OCI-LY7 (cell line): ENCODE data around the gene ABCC9. TPM values are rescaled to one million over a fixed set of nuclear protein-coding genes. Genes with fewer than 3 reads are reported as not detected.
"Not testable (repeated sequence)": the region's sequence is repeated elsewhere in the genome, so short reads cannot be mapped to it uniquely, and the experiment has no call there.

ENCODE experiments used
- BruUV-seq: library from RNA; stranded (reverse); fragments of 400-500 nt; replicated peaks from 2 replicates; lab custom pipeline; 2021; lab: Mats Ljungman, UMichigan
- CTCF ChIA-PET: fragments of 300-600 bp; sonication (Branson Sonifier 250); formaldehyde crosslinking; loops from one replicate; lab custom pipeline; 2022; ENCODE audit warnings: antibody characterized with exemption; ENCODE audit not compliant: unreplicated experiment; lab: Charles Lee
- POLR2A ChIA-PET: fragments of 300-600 bp; sonication (Branson Sonifier 250); formaldehyde crosslinking; loops from one replicate; lab custom pipeline; 2022; ENCODE audit warnings: antibody characterized with exemption; lab: Charles Lee
- DNase-seq: peaks from one replicate; pipeline ENCODE4 v3.0.0-alpha.2; 2015; ENCODE audit warnings: low spot score
- H2AFZ ChIP-seq: fragments of 200-600 bp; sonication (generic), shearing (Covaris generic); 2 replicates; pipeline ENCODE4 v1.6.1; 2014; ENCODE audit warnings: mild to moderate bottlenecking, antibody characterized with exemption, low read length, moderate library complexity
- H3K27ac ChIP-seq: fragments of 200-600 bp; sonication (generic); 2 replicates; pipeline ENCODE4 v1.5.1; 2014; ENCODE audit warnings: mixed run types, low read depth, mild to moderate bottlenecking, moderate library complexity, low read length, inconsistent platforms; ENCODE audit not compliant: poor library complexity, severe bottlenecking
- H3K36me3 ChIP-seq: fragments of 200-600 bp; sonication (generic); 2 replicates; pipeline ENCODE4 v1.6.1; 2014; ENCODE audit warnings: mild to moderate bottlenecking, antibody characterized with exemption, low read length, moderate library complexity, mixed read lengths; ENCODE audit not compliant: insufficient read depth
- H3K4me1 ChIP-seq: fragments of 200-600 bp; sonication (generic); 2 replicates; pipeline ENCODE4 v1.5.1; 2014; ENCODE audit warnings: mild to moderate bottlenecking, low read length; ENCODE audit not compliant: insufficient read depth, poor library complexity, severe bottlenecking
- H3K4me2 ChIP-seq: fragments of 200-600 bp; sonication (generic); 2 replicates; pipeline ENCODE4 v1.6.1; 2014; ENCODE audit warnings: mild to moderate bottlenecking, low read length
- H3K4me3 ChIP-seq: fragments of 200-600 bp; sonication (generic); 2 replicates; pipeline ENCODE4 v1.5.1; 2014; ENCODE audit warnings: mild to moderate bottlenecking, low read depth, low read length; ENCODE audit not compliant: poor library complexity, severe bottlenecking
- H3K79me2 ChIP-seq: fragments of 200-600 bp; sonication (generic); 2 replicates; pipeline ENCODE4 v1.6.1; 2016; ENCODE audit warnings: low read depth, mild to moderate bottlenecking, low read length, moderate library complexity, mixed read lengths; ENCODE audit not compliant: insufficient read depth
- H3K9me2 ChIP-seq: fragments of 200-600 bp; sonication (generic); 2 replicates; pipeline ENCODE4 v1.6.1; 2016; ENCODE audit warnings: mild to moderate bottlenecking, low read length, mixed read lengths; ENCODE audit not compliant: insufficient read depth
- H3K9me3 ChIP-seq: fragments of 200-600 bp; sonication (generic); 2 replicates; pipeline ENCODE4 v1.6.1; 2014; ENCODE audit warnings: mild to moderate bottlenecking, mixed run types, low read length, mixed read lengths
- H4K20me1 ChIP-seq: fragments of 200-600 bp; sonication (generic); 2 replicates; pipeline ENCODE4 v1.6.1; 2014; ENCODE audit warnings: mild to moderate bottlenecking, antibody characterized with exemption, low read length, moderate library complexity, mixed read lengths; ENCODE audit not compliant: insufficient read depth
- EZH2phosphoT487 ChIP-seq: fragments of 200-600 bp; sonication (generic); IDR thresholded peaks from 2 replicates; pipeline ENCODE4 v1.6.1; 2018; ENCODE audit warnings: low read depth, borderline replicate concordance, mild to moderate bottlenecking, mixed run types, antibody characterized with exemption, low read length, moderate library complexity, mixed read lengths
- intact Hi-C: fragments of 100-400 bp; cut with micrococcal nuclease; formaldehyde crosslinking; loops from one replicate; pipeline ENCODE4 v1.10.0; 2022; ENCODE audit not compliant: unreplicated experiment
- total RNA-seq, 2 experiments: library from RNA; depleted of rRNA in 1 of 2; stranded (reverse); fragments of >200 nt in 1 of 2; shearing (Covaris generic) in 1 of 2; gene quantifications; 2 replicates each; pipeline ENCODE4 v1.2.3, GENCODE V29; 2014 to 2022
- TF ChIP-seq, protein P1 (sequence below): fragments of 200-600 bp; sonication (generic); conservative IDR thresholded peaks from 2 replicates; pipeline ENCODE4 v1.5.1; 2014; ENCODE audit warnings: mild to moderate bottlenecking, antibody characterized with exemption, low read length, moderate library complexity, mixed read lengths

Gene ABCC9
- total RNA-seq, 2 experiments from 2014 or later, result not detected

DNA sequence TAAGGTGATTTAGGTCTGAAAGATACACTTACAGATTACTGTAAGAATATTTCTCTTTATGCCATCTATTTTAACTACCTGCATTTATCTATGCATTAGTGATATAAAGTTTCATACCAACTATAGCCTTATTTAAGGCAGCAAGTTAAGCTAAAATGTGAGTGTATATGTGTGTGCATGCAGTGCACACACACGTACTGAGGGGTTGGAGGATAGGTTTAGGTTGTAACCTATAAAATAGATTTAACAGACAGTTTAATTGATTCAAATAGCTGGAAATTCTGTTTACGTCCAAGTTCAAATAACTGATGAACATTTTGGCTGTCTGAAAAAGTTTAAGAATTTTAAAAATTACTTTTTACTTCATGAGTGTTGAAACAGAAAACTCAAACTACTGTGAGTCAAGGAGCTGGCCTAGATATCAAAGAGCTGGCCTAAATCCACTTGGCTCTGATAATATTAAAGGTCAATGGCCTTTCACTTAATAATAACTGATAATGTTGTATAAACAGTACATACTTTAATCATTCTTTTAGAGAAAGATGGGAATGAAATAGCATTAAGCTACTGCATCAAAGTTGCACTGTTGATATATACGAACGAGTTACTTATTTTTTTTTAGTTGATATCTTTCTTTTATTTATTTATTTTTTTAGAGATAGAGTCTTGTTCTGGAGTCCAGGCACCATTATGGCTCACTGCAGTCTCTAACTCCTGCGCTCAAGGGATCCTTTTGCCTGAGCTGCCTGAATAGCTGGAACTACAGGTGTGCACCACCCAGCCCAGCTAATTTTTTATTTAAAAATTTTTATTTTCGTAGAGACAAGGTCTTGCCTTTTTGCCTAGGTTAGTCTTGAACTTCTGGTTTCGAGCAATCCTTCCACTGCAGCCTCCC lies 152.9 kb downstream of the ABCC9 start:
- Histone ChIP-seq H3K9me2 (no peaks in the 10 kb centered on the region), H3K36me3 (no peaks in the 10 kb centered on the region), H3K4me3 (no peak overlapping the region), H3K27ac (no peak overlapping the region), H3K79me2 (no peaks in the 10 kb centered on the region), H3K9me3 (no peaks in the 10 kb centered on the region), H4K20me1 (no peaks in the 10 kb centered on the region), H2AFZ (no peak overlapping the region), H3K4me2 (no peak overlapping the region), H3K4me1 (no peaks in the 10 kb centered on the region)
- TF ChIP-seq EZH2phosphoT487, result no peak
- intact Hi-C loops, result no loop called here
- BruUV-seq, result no TSS peak
- no peak for DNase-seq
- CTCF ChIA-PET, result no interaction called here
- POLR2A ChIA-PET, result interaction anchor here (0.7 kb wide), 1 partner anchor 856 kb away, joined by 4 read pairs; no protein-coding TSS in a partner anchor

DNA sequence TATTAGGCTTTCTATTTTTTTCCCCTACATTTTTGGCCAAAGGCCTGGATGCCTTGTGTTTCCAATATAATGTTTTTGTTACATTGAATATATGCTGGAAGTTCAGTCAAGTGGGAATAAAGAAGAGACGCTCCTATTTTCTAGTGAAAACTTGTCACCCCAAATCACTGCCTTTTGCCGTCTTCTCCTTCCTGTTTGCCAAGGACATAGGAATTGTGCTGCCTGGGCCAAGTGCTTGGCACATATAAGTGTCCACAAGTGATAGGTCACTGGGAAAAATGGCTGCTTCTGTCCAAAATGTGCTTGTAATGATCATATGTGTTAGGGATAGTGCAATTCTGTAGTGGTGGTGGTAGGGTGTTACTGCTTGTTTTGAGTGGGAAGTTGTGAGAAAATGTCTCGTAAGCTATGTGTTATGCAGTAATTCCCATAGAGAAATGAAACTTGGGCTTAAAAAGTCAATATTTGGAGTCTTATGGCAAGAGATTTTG lies 155.1 kb downstream of the ABCC9 start:
- POLR2A ChIA-PET, result no interaction called here
- BruUV-seq, result no TSS peak
- Histone ChIP-seq H3K4me1 (no peaks in the 10 kb centered on the region), H3K36me3 (no peaks in the 10 kb centered on the region), H3K4me2 (no peak overlapping the region), H3K27ac (no peak overlapping the region), H3K9me2 (no peaks in the 10 kb centered on the region), H3K9me3 (no peaks in the 10 kb centered on the region), H3K79me2 (no peaks in the 10 kb centered on the region), H4K20me1 (no peaks in the 10 kb centered on the region), H2AFZ (no peak overlapping the region), H3K4me3 (no peak overlapping the region)
- no peak for DNase-seq
- CTCF ChIA-PET, result no interaction called here
- intact Hi-C loops, result no loop called here
- TF ChIP-seq, protein P1, sequence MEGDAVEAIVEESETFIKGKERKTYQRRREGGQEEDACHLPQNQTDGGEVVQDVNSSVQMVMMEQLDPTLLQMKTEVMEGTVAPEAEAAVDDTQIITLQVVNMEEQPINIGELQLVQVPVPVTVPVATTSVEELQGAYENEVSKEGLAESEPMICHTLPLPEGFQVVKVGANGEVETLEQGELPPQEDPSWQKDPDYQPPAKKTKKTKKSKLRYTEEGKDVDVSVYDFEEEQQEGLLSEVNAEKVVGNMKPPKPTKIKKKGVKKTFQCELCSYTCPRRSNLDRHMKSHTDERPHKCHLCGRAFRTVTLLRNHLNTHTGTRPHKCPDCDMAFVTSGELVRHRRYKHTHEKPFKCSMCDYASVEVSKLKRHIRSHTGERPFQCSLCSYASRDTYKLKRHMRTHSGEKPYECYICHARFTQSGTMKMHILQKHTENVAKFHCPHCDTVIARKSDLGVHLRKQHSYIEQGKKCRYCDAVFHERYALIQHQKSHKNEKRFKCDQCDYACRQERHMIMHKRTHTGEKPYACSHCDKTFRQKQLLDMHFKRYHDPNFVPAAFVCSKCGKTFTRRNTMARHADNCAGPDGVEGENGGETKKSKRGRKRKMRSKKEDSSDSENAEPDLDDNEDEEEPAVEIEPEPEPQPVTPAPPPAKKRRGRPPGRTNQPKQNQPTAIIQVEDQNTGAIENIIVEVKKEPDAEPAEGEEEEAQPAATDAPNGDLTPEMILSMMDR, result no peak
- no peak for TF ChIP-seq EZH2phosphoT487

DNA sequence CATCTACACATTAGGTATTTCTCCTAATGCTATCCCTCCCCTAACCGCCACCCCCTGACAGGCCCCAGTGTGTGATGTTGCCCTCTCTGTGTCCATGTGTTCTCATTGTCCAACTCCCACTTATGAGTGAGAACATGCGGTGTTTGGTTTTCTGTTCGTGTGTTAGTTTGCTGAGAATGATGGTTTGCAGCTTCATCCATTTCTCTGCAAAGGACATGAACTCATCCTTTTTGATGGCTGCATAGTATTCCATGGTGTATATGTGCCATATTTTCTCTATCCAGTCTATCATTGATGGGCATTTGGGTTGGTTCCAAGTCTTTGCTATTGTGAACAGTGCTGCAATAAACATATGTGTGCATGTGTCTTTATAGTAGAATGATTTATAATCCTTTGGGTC lies 158.5 kb downstream of the ABCC9 start:
- H3K9me3 ChIP-seq, H2AFZ ChIP-seq, intact Hi-C loops, H4K20me1 ChIP-seq, H3K36me3 ChIP-seq, H3K4me1 ChIP-seq, H3K79me2 ChIP-seq, H3K4me2 ChIP-seq, CTCF ChIA-PET, H3K27ac ChIP-seq, H3K9me2 ChIP-seq, H3K4me3 ChIP-seq, BruUV-seq, DNase-seq: not testable (repeated sequence)
- POLR2A ChIA-PET, result interaction anchor here (0.9 kb wide), 1 partner anchor 21 kb away, joined by 3 read pairs; no protein-coding TSS in a partner anchor
